GM19238 (cell line): ENCODE results near the gene UGT1A9.
"Not testable (repeated sequence)": the region's sequence is repeated elsewhere in the genome, so short reads cannot be mapped to it uniquely, and the experiment has no call there.

Source experiments
- DNase-seq: peaks from one replicate; pipeline ENCODE4 v3.0.0; 2011; ENCODE audit warnings: low spot score; ENCODE audit not compliant: insufficient read length

The UGT1A9 gene

DNA sequence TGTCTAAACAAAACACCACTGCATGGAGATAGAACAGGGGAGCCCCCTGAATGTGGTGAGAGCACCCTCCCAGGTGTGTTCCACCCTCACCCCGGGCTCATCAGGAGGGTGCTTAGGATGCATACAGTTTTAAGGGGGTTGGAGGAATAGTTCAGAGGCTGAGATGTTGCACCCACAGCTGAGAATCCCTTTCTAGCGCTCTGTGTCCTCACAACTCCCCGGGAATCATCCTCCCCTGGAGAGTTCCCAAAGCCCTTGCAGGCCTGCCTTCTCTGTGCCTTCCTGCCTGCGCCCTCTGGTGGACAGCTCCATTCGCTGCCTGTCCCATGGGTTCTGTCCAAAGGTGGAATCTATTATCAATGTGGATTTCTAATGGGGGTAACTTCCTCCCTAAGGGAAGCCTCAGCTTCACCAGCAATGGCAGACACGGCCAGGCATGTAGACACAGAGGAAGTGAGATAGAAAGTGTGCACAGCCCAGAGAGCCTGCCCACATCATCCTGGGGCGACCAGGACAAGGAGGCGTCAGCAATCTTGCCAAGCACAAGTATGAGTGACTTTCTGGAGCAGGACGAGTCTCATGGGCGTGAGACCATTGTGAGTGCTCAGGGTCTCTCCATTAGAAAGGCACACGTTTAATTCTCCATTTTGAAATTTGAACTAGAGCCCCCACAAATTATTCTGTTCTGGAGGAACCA lies 39.8 kb downstream of the UGT1A9 start:
- DNase-seq: peak; percentile 36

DNA sequence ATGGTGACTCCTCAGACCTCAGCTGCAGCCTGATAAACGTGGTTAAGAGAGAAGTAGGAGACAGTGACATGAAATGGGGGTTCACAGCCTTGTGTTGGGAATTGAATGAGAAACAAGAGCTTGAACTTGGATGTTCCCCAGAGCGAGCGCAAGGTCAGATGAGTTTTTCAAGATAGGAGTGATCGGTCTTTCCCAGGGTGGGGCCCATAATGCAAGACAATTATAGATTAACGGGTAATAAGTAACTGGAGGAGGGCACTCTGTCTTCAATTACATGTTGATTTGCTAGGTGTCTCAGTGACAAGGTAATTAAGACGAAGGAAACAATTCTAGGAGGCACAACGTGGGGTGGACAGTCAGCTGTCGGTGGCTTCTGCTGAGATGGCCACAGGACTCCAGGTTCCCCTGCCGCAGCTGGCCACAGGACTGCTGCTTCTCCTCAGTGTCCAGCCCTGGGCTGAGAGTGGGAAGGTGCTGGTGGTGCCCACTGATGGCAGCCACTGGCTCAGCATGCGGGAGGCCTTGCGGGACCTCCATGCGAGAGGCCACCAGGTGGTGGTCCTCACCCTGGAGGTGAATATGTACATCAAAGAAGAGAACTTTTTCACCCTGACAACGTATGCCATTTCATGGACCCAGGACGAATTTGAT lies 41.0 kb downstream of the UGT1A9 start, which contains the start of gene UGT1A5:
UGT1A5 (plus strand) TSS at position 297 of the 651 bp plus-strand sequence; CDS start at position 382, 85 bp downstream.
- DNase-seq: no peak

- no peak for DNase-seq
Measured at GRCh38 chr2:233713262-233713615, 41.5 kb downstream of the UGT1A9 start.

- DNase-seq: no peak
Measured at GRCh38 chr2:233714121-233714520, 42.4 kb downstream of the UGT1A9 start.

- DNase-seq: no peak
Measured at GRCh38 chr2:233718552-233718951, 46.9 kb downstream of the UGT1A9 start, which contains the start of gene UGT1A4. Gene UGT1A4, plus strand, starts transcription at chr2:233718736. Its CDS starts 85 bp downstream, at chr2:233718821.

DNA sequence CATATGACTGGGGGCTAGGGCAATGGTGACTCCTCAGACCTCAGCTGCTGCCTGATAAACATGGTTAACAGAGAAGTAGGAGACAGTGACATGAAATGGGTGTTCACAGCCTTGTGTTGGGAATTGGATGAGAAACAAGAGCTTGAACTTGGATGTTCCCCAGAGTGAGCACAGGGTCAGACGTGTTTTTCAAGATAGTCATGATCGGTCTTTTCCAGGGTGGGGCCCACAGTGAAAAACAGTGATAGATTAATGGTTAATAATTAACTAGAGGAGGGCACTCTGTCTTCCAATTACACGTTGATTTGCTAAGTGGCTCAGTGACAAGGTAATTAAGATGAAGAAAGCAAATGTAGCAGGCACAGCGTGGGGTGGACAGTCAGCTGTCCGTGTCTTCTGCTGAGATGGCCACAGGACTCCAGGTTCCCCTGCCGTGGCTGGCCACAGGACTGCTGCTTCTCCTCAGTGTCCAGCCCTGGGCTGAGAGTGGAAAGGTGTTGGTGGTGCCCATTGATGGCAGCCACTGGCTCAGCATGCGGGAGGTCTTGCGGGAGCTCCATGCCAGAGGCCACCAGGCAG lies 57.1 kb downstream of the UGT1A9 start, which contains the start of gene UGT1A3:
UGT1A3 (plus strand) TSS at position 320 of the 579 bp plus-strand sequence; CDS start at position 405, 85 bp downstream.
- DNase-seq: no peak

- DNase-seq: not testable (repeated sequence)
Measured at GRCh38 chr2:233736868-233737653, 65.4 kb downstream of the UGT1A9 start.

GRCh38 chr2:233740870-233741269 lies 69.2 kb downstream of the UGT1A9 start:
- no peak for DNase-seq

- no peak for DNase-seq
Measured at GRCh38 chr2:233743464-233744259, 72.0 kb downstream of the UGT1A9 start.

DNA sequence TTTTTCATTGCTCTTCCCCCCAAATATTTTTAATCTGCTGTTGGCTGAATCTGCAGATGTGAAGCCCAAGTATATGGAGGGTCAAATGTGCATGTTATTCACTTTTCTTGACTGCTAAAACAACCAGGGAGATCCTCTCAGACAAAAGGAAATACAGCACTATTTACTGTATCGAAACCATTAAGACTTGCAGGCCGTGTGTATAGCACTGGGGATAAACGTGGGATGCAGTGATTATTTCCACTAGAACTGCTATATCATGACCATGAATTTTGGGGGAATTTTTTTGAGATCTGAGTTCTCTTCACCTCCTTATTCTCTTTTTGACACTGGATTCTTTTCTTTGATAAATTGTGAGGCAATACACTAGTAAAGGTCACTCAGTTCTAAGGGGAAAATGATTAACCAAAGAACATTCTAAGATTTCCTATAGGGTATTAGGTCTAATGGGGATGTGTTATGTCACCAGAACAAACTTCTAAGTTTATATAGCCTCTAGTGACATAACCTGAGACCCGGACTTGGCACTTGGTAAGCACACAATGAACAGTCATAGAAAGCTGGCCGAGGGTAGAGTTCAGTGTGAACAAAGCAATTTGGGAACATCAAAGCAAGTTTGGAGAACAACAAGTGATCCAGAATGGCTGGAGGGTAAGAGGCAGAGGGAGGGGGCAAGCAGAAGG lies 73.5 kb downstream of the UGT1A9 start:
- no peak for DNase-seq

DNA sequence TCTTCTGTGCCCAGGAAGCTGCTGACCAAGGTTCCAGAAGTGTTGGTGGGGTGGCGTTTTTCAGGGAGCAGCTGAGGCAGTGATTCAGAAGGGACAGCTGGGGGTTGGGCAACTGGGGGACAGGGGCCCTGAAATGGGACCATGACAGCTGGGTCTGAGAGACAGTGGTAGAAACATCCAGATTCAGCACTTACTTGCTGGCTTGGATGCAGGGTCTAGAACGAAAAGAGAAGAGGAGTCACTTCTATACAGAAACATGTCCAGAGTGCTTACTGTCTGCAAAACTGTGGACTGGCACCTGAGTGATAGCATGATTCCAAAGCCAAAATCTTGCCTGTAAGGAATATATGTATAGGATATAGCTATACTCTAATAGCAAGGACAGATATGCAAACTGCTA lies 74.1 kb downstream of the UGT1A9 start:
- DNase-seq: not testable (repeated sequence)

DNA sequence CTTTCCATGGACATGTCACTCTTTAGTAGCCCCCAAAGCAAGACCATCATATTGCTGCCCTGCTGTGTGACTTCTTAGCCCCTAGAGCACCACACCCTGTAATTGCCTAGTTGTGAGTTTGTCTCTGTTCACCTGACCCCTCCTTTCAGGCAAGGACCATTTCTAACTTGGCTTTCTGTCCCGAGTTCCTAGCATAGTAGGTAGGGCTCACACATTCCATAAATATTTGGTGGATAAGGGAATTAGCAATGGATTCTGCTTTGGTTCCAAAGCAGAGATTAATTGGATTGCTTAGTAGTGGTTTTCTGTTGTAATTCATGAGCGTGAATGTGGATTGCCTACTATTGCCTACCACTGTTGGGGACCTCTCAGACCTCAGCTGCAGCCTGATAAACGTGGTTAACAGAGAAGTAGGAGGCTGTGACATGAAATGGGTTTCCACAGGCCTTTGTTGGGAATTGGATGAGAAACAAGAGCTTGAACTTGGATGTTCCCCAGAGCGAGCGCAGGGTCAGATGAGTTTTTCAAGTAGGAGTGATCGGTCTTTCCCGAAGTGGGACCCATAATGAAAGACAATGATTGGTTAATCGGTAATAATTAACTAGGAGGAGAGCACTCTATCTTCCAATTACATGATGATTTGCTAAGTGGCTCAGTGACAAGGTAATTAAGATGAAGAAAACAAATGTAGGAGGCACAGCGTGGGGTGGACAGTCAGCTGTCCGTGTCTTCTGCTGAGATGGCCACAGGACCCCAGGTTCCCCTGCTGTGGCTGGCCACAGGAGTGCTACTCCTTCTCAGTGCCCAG lies 75.0 kb downstream of the UGT1A9 start:
- DNase-seq: no peak

GRCh38 chr2:233747283-233747544 lies 75.5 kb downstream of the UGT1A9 start:
- DNase-seq: no peak

DNA sequence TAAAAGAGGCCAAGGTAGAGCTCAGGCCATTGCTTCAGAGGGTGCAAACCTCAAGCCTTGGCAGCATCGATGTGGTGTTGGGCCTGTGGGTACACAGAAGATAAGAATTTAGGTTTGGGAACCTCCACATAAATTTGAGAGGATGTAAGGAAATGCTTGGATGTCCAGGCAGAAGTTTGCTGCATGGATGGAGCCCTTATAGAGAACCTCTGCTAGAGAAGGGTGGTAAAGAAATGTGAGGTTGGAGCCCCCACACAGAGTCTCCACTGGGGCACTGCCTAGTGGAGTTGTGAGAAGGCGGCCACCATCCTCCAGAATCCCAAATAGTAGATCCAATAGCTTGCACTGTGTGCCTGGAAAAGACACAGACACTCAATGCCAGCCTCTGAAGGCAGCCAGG lies 79.0 kb downstream of the UGT1A9 start:
- not testable (repeated sequence) for DNase-seq

DNA sequence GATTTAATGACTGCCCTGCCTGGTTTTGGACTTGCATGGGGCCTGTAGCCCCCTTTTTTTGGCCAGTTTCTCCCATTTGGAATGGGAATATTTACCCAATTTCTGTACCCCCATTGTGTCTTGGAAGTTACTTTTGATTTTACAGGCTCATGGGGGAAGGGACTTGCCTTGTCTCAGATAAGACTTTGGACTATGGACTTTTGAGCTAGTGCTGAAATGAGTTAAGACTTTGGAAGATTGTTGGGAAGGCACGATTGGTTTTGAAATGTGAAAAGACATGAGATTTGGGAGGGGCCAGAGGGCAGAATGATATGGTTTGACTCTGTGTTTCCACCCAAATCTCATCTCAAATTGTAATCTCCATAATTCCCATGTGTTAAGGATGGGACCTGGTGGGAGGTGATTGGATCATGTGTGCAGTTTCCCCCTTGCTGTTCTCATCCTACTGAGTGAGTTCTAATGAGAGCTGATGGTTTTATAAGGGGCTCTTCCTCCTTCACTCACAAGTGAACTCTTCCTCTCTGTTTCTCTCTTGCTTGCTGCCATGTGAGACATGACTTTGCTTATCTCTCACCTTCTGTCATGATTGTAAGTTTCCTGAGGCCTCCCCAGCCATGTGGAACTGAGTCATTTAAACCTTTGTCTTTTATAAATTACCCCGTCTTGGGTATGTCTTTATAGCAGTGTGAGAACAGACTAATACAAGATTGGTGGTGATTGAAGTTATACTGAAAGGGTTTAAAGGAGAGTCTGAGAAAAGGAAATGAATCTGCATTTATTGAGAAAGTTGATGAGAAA lies 79.7 kb downstream of the UGT1A9 start:
- not testable (repeated sequence) for DNase-seq

GRCh38 chr2:233754872-233755611 lies 83.3 kb downstream of the UGT1A9 start:
- no peak for DNase-seq

DNA sequence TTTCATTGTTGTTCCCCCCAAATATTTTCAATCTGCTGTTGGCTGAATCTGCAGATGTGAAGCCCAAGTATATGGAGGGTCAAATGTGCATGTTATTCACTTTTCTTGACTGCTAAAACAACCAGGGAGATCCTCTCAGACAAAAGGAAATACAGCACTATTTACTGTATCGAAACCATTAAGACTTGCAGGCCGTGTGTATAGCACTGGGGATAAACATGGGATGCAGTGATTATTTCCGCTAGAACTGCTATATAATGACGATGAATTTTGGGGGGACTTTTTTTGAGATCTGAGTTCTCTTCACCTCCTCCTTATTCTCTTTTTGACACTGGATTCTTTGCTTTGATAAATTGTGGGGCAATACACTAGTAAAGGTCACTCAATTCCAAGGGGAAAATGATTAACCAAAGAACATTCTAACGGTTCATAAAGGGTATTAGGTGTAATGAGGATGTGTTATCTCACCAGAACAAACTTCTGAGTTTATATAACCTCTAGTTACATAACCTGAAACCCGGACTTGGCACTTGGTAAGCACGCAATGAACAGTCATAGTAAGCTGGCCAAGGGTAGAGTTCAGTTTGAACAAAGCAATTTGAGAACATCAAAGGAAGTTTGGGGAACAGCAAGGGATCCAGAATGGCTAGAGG lies 84.9 kb downstream of the UGT1A9 start:
- DNase-seq: no peak

DNA sequence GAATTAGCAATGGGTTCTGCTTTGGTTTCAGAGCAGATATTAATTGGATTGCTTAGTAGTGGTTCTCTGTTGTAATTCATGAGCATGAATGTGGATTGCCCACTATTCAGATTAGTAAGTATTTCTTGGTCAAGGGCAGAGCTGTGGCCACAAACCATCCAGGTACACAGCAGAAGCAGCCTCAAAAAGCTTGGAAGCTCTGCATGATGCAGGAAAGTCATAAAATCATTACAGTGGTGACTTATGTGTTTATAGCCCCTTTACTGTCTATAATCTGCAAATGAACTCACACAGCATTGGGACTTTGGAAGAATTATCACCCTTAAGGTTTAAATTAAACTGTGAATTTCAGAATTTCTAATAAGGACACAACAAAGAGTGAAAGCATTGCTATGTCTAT lies 86.4 kb downstream of the UGT1A9 start:
- no peak for DNase-seq
